ENCODE measurements around the gene ARRB2. TPM values are rescaled to one million over a fixed set of nuclear protein-coding genes. Genes with fewer than 3 reads are reported as not detected.

ARRB2 gene
- total RNA-seq, 1 experiment from 2014 or later = 25.1 TPM

DNA sequence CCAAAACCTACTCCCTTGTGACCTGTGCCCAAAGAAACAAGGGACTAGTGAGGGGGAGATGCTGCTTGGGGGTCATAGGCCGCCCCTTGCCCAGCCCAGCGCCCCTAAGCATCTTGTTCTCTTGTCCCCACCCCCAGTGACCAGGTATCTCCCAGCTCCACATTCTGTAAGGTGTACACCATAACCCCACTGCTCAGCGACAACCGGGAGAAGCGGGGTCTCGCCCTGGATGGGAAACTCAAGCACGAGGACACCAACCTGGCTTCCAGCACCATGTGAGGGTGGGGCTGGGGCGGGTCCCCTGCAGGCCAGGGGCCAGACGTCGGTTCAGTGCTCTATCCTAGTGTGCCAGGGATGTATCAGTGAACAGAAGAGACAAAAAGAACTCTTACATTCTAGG is 8.7 kb downstream of the ARRB2 start:
- CTCF ChIA-PET = no interaction called here
- Mint-ChIP-seq H3K27me3 (ENCODE audit: insufficient read depth, unreplicated experiment) (no peaks in the 10 kb centered on the region), H3K4me1 (ENCODE audit: insufficient read depth, unreplicated experiment) (peaks cover 14% of the 10 kb centered on the region), H3K4me3 (ENCODE audit: unreplicated experiment) (no peak overlapping the region), H3K36me3 (ENCODE audit: insufficient read depth, unreplicated experiment) (no peaks in the 10 kb centered on the region), H3K27ac (ENCODE audit: low read depth, unreplicated experiment) (no peak overlapping the region), H3K9me3 (ENCODE audit: unreplicated experiment) (no peaks in the 10 kb centered on the region)
- intact Hi-C loops (cut with micrococcal nuclease) = no loop called here
- no TSS peak for BruUV-seq (replicated peaks)
- DNase-seq (ENCODE audit: unreplicated experiment) = no peak
- POLR2A ChIA-PET = interaction anchor here (0.8 kb wide), 1 partner anchor 13 kb away, joined by 3 read pairs; no protein-coding TSS in a partner anchor
- TF ChIP-seq, protein P1, sequence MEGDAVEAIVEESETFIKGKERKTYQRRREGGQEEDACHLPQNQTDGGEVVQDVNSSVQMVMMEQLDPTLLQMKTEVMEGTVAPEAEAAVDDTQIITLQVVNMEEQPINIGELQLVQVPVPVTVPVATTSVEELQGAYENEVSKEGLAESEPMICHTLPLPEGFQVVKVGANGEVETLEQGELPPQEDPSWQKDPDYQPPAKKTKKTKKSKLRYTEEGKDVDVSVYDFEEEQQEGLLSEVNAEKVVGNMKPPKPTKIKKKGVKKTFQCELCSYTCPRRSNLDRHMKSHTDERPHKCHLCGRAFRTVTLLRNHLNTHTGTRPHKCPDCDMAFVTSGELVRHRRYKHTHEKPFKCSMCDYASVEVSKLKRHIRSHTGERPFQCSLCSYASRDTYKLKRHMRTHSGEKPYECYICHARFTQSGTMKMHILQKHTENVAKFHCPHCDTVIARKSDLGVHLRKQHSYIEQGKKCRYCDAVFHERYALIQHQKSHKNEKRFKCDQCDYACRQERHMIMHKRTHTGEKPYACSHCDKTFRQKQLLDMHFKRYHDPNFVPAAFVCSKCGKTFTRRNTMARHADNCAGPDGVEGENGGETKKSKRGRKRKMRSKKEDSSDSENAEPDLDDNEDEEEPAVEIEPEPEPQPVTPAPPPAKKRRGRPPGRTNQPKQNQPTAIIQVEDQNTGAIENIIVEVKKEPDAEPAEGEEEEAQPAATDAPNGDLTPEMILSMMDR (IDR thresholded peaks at IDR 0.05; ENCODE audit: unreplicated experiment) = no peak

DNA sequence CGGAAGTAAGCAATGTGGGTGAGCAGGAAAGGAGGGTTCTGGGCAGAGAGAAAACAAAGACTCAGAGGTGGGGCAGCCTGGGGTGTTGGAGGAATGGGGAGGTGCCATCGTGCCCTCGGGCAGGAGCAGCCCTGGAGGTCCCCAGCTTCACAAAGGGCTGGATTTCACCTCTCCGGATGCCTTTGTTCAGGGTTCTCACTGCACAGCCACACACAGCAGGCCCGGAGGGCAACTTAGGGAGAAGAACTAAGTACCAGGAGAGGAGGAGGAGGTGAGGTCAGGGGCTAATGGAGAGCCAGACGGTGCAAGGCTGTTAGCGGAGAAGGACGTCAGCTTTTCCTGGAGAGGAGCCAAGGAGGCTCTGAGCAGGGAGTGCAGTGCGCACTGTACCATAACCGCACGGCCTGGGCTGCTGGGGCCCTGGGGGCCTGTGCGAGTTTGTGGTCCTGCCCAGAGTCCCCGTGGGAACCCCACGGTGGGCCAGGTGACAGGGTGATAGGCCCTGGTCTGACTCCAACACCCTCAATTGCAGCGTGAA is 9.3 kb downstream of the ARRB2 start:
- no TSS peak for BruUV-seq (replicated peaks)
- peaks cover 14% of the 10 kb centered on the region for H3K4me1 Mint-ChIP-seq (ENCODE audit: insufficient read depth, unreplicated experiment)
- no peak overlapping the region for H3K27ac Mint-ChIP-seq (ENCODE audit: low read depth, unreplicated experiment)
- no peak for DNase-seq (ENCODE audit: unreplicated experiment)
- no peaks in the 10 kb centered on the region for H3K27me3 Mint-ChIP-seq (ENCODE audit: insufficient read depth, unreplicated experiment)
- TF ChIP-seq, protein P1 (IDR thresholded peaks at IDR 0.05; ENCODE audit: unreplicated experiment) = no peak
- ChIA-PET POLR2A (interaction anchor here (0.8 kb wide), 1 partner anchor 12 kb away, joined by 3 read pairs; no protein-coding TSS in a partner anchor), CTCF (no interaction called here)
- no peak overlapping the region for H3K4me3 Mint-ChIP-seq (ENCODE audit: unreplicated experiment)
- no peaks in the 10 kb centered on the region for H3K9me3 Mint-ChIP-seq (ENCODE audit: unreplicated experiment)
- intact Hi-C loops (cut with micrococcal nuclease) = no loop called here
- H3K36me3 Mint-ChIP-seq (ENCODE audit: insufficient read depth, unreplicated experiment) = no peaks in the 10 kb centered on the region

DNA sequence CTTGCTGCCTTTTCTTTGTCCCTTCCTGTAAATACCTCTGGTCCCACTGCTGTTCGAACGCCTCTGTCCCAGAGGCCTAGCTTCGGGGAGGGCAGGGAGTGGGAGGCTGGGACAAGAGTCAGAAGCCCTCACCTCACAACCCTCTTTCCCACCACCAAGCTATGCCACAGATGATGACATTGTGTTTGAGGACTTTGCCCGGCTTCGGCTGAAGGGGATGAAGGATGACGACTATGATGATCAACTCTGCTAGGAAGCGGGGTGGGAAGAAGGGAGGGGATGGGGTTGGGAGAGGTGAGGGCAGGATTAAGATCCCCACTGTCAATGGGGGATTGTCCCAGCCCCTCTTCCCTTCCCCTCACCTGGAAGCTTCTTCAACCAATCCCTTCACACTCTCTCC is 10.4 kb downstream of the ARRB2 start:
- POLR2A ChIA-PET = interaction anchor here (1.0 to 1.8 kb wide), 2 partner anchors 10 to 246 kb away, joined by 3 to 7 read pairs; partner anchors contain the start of gene SPAG7
- Mint-ChIP-seq H3K9me3 (ENCODE audit: unreplicated experiment) (no peaks in the 10 kb centered on the region), H3K36me3 (ENCODE audit: insufficient read depth, unreplicated experiment) (no peaks in the 10 kb centered on the region), H3K27ac (ENCODE audit: low read depth, unreplicated experiment) (no peak overlapping the region), H3K27me3 (ENCODE audit: insufficient read depth, unreplicated experiment) (no peaks in the 10 kb centered on the region), H3K4me1 (ENCODE audit: insufficient read depth, unreplicated experiment) (peaks cover 14% of the 10 kb centered on the region), H3K4me3 (ENCODE audit: unreplicated experiment) (no peak overlapping the region)
- CTCF ChIA-PET = interaction anchor here (0.6 to 0.8 kb wide), 3 partner anchors 9 to 346 kb away, joined by 3 to 5 read pairs (median 3); no protein-coding TSS in a partner anchor
- intact Hi-C loops (cut with micrococcal nuclease) = no loop called here
- BruUV-seq (replicated peaks) = no TSS peak
- TF ChIP-seq, protein P1 (IDR thresholded peaks at IDR 0.05; ENCODE audit: unreplicated experiment) = no peak
- DNase-seq (ENCODE audit: unreplicated experiment) = no peak

DNA sequence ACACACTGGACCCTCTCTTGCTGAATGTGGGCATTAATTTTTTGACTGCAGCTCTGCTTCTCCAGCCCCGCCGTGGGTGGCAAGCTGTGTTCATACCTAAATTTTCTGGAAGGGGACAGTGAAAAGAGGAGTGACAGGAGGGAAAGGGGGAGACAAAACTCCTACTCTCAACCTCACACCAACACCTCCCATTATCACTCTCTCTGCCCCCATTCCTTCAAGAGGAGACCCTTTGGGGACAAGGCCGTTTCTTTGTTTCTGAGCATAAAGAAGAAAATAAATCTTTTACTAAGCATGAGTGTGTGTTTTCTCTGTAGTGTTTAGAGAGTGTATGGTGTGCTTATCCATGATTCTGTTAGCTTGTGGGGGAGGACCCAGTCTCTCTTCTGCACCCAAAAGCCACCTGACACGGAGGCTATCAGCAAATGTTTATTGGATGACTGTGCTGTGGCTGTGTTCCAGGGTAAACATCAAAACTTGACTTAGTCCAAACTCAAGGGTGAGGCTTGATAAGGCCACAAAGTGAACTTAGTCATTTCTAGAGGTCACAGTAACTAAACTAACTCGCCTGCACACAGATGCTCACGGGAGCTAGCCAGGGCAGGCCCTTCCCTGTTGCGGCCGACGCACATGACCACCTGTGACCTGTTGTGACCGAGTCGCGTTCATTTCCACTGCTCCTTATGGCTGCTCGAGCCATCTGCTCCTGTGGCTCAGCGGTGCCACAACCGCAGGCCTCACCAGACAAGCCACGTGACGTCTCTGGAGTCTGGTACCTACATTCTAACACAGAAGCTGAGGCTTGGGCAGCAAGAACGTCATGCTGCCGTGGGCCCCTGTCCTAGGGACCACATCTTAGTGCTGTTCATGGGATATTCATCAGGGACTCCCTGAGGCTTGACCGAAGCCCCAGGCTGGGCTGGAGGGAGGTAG is 11.0 kb downstream of the ARRB2 start:
- Mint-ChIP-seq H3K4me1 (ENCODE audit: insufficient read depth, unreplicated experiment) (peaks cover 14% of the 10 kb centered on the region), H3K4me3 (ENCODE audit: unreplicated experiment) (no peak overlapping the region), H3K9me3 (ENCODE audit: unreplicated experiment) (no peaks in the 10 kb centered on the region), H3K27ac (ENCODE audit: low read depth, unreplicated experiment) (peak overlapping the region; percentile 49), H3K36me3 (ENCODE audit: insufficient read depth, unreplicated experiment) (no peaks in the 10 kb centered on the region), H3K27me3 (ENCODE audit: insufficient read depth, unreplicated experiment) (no peaks in the 10 kb centered on the region)
- TSS peak; percentile 80 for BruUV-seq (replicated peaks)
- DNase-seq (ENCODE audit: unreplicated experiment) = peak; percentile 19
- POLR2A ChIA-PET = interaction anchor here (0.7 to 1.8 kb wide), 4 partner anchors 9 to 246 kb away, joined by 3 to 7 read pairs (median 3); partner anchors contain the start of gene SPAG7
- TF ChIP-seq, protein P1 (IDR thresholded peaks at IDR 0.05; ENCODE audit: unreplicated experiment) = no peak
- intact Hi-C loops (cut with micrococcal nuclease) = no loop called here
- CTCF ChIA-PET = interaction anchor here (0.6 to 1.3 kb wide), 5 partner anchors 10 to 346 kb away, joined by 3 to 5 read pairs (median 3); partner anchors contain the start of gene CHRNE

All from MCF 10A (cell line).